K562 (cell line): ENCODE results near the gene SYMPK. TPM values are rescaled to one million over a fixed set of nuclear protein-coding genes. Genes with fewer than 3 reads are reported as not detected.

Experiments used
- AFF1 ChIP-seq, 2 experiments: fragments of 450-650 bp; IDR thresholded peaks; 2 replicates each; pipeline ENCODE4 v1.6.1; 2018; ENCODE audit warnings: mild to moderate bottlenecking in 2 of 2, low read depth in 1 of 2; ENCODE audit not compliant: partially characterized antibody in 2 of 2
- ARID1B ChIP-seq: fragments of 450-650 bp; IDR thresholded peaks from 2 replicates; pipeline ENCODE4 v1.6.1; 2016; ENCODE audit warnings: antibody characterized with exemption, mild to moderate bottlenecking, inconsistent platforms
- CBX1 ChIP-seq: sonication (generic); IDR thresholded peaks from 2 replicates; pipeline ENCODE4 v1.6.1; 2016; ENCODE audit warnings: antibody characterized with exemption, low read depth, mild to moderate bottlenecking
- ERF ChIP-seq: fragments of 450-650 bp; formaldehyde crosslinking; IDR thresholded peaks from 2 replicates; pipeline ENCODE4 v1.4.0; 2020; ENCODE audit warnings: mild to moderate bottlenecking, mixed read lengths
- GATAD2A ChIP-seq: fragments of 450-650 bp; IDR thresholded peaks from 2 replicates; pipeline ENCODE4 v1.6.1; 2017
- ILF3 ChIP-seq: fragments of 450-650 bp; IDR thresholded peaks from 2 replicates; pipeline ENCODE4 v1.6.1; 2018; ENCODE audit warnings: antibody characterized with exemption, mild to moderate bottlenecking, moderate library complexity, borderline replicate concordance
- MAFG ChIP-seq: fragments of 450-650 bp; conservative IDR thresholded peaks from 2 replicates; pipeline ENCODE4 v1.6.1; 2016; ENCODE audit warnings: missing genetic modification characterization, missing compliant biosample characterization
- MYBL2 ChIP-seq, 2 experiments: fragments of 450-650 bp in 1 of 2; sonication (generic) in 1 of 2; formaldehyde crosslinking in 1 of 2; IDR thresholded peaks; 2 replicates each; pipeline versions ENCODE4 v1.6.1 to v1.8.1; 2017 to 2022; ENCODE audit warnings: borderline replicate concordance in 1 of 2, inconsistent platforms in 1 of 2, low read depth in 1 of 2, mild to moderate bottlenecking in 1 of 2, missing genetic modification reagents in 1 of 2, moderate library complexity in 1 of 2
- NCOA1 ChIP-seq: fragments of 450-650 bp; IDR thresholded peaks from 2 replicates; pipeline ENCODE4 v1.6.1; 2016; ENCODE audit warnings: low read depth
- NCOR1 ChIP-seq: fragments of 450-650 bp; IDR thresholded peaks from 2 replicates; pipeline ENCODE4 v1.6.1; 2016; ENCODE audit warnings: mild to moderate bottlenecking, moderate library complexity
- NUFIP1 ChIP-seq: fragments of 450-650 bp; IDR thresholded peaks from 2 replicates; pipeline ENCODE4 v1.6.1; 2018; ENCODE audit not compliant: partially characterized antibody
- PBX2 ChIP-seq, 2 experiments: IDR thresholded peaks in 1 of 2; conservative IDR thresholded peaks in 1 of 2; 2 replicates each; pipeline ENCODE4 v1.6.1; 2016; ENCODE audit warnings: low read depth in 2 of 2, mild to moderate bottlenecking in 1 of 2, missing compliant biosample characterization in 1 of 2, missing genetic modification characterization in 1 of 2, moderate library complexity in 1 of 2
- SMAD4 ChIP-seq: fragments of 250-450 bp; sonication (Bioruptor Pico); conservative IDR thresholded peaks from 2 replicates; pipeline ENCODE4 v1.8.0; 2021; ENCODE audit warnings: inconsistent platforms, mild to moderate bottlenecking, moderate library complexity
- ZBTB49 ChIP-seq: sonication (generic); formaldehyde crosslinking; IDR thresholded peaks from 2 replicates; pipeline ENCODE4 v1.8.0; 2022; ENCODE audit warnings: missing genetic modification reagents, mild to moderate bottlenecking, borderline replicate concordance
- ZBTB9 ChIP-seq: fragments of 450-650 bp; formaldehyde crosslinking; IDR thresholded peaks from 2 replicates; pipeline ENCODE4 v1.4.0; 2020; ENCODE audit warnings: mild to moderate bottlenecking, moderate library complexity
- ZNF436 ChIP-seq: fragments of 250-450, 450-650 bp; sonication (Bioruptor Pico); formaldehyde crosslinking; IDR thresholded peaks from 2 replicates; pipeline ENCODE4 v1.7.0; 2020; ENCODE audit warnings: mild to moderate bottlenecking
- polyA plus RNA-seq, 8 experiments: library from polyadenylated mRNA; depleted of rRNA in 4 of 8; stranded (reverse) in 5 of 8; unstranded in 3 of 8; fragments of >200 nt; fragmentation: Nextera tagmentation in 2 of 8; fragmentation: Illumina TruSeq in 1 of 8; extraction: Ambion mirVana in 2 of 8; extraction: Trizol in 1 of 8; gene quantifications; 2 replicates each; pipeline versions ENCODE4 v1.2.1 to v1.2.3, GENCODE V29; 2011 to 2014; ENCODE audit warnings: inconsistent platforms in 1 of 8, missing spikeins in 1 of 8
- total RNA-seq, 7 experiments: library from RNA; depleted of rRNA in 6 of 7; stranded (reverse); fragments of >200 nt in 6 of 7; fragmentation: Illumina TruSeq in 2 of 7; extraction: Trizol in 2 of 7; gene quantifications; 2 replicates each; pipeline versions ENCODE4 v1.2.1 to v1.2.3, GENCODE V29; 2011 to 2021; ENCODE audit warnings: low replicate concordance in 1 of 7

Gene SYMPK
- total and polyA plus RNA-seq, 9 of the 15 experiments (the other 6 are each of a cell fraction or from before 2014, with no cell fraction given) = 0.73 to 95.5 (median 58.4) TPM

- TF ChIP-seq ZBTB49 = no peak
- no peak for TF ChIP-seq ILF3
- TF ChIP-seq NUFIP1 = no peak
- peak; percentile 35; the same call in 1 of the 2 replicates for TF ChIP-seq ERF (CRISPR knock-in tag)
- 0 out of 2 replicates have a peak, but pooled peaks have one; percentile 48 for TF ChIP-seq ZBTB9 (CRISPR knock-in tag)
- TF ChIP-seq NCOA1 = no peak
- TF ChIP-seq SMAD4 (CRISPR knock-in tag) = peak; percentile 45; the same call in 1 of the 2 replicates
- no peak for TF ChIP-seq CBX1
- 0 out of 2 replicates have a peak, but pooled peaks have one; percentile 44 for TF ChIP-seq GATAD2A
- no peak for TF ChIP-seq ARID1B
- TF ChIP-seq MYBL2 (IDR thresholded peaks at IDR 0.05; ENCODE audit: low read depth) = no peak
- TF ChIP-seq MYBL2 (CRISPR knock-in tag; IDR thresholded peaks at IDR 0.05; ENCODE audit: borderline replicate concordance) = no peak
- TF ChIP-seq MAFG (tag) = no peak
- no peak for TF ChIP-seq NCOR1
- TF ChIP-seq PBX2 (CRISPR knock-in tag; IDR thresholded peaks at IDR 0.05; ENCODE audit: low read depth) = peak; percentile 21; the same call in 1 of the 2 replicates
- no peak for TF ChIP-seq PBX2 (tag; conservative IDR thresholded peaks at IDR 0.05; ENCODE audit: low read depth)
- no peak for TF ChIP-seq ZNF436
- no peak for TF ChIP-seq AFF1 (IDR thresholded peaks at IDR 0.05; ENCODE audit: low read depth in 1 of 2, partially characterized antibody in 2 of 2)
These were observed 94.9 kb downstream of the SYMPK start (continued) for GRCh38 chr19:45767881-45768654.
